Measurements from ENCODE around the gene ALDH18A1.

DNA sequence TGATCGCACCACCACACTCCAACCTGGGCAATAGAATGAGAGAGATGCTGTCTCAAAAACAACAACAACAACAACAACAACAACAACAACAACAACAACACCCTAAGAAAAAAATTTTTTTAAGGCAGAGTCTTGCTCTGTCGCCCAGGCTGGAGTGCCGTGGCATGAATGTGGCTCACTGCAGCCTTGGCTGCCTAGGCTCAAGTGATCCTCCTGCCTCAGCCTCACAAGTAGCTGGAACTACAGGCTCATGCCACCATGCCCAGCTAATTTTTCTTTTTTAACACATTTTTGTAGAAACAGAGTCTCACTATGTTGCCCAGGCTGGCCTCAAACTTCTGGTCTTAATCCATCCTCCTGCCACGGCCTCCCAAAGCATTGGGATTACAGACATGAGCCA, 18.6 kb downstream of the ALDH18A1 start:
- TF ChIP-seq POLR2AphosphoS5 (IDR thresholded peaks at IDR 0.05; ENCODE audit: low read depth, low read length), result no peak
- TF ChIP-seq, protein P1, sequence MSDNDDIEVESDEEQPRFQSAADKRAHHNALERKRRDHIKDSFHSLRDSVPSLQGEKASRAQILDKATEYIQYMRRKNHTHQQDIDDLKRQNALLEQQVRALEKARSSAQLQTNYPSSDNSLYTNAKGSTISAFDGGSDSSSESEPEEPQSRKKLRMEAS (IDR thresholded peaks at IDR 0.05), result no peak
- TF ChIP-seq RFX5 (IDR thresholded peaks at IDR 0.05; ENCODE audit: borderline replicate concordance, low read depth, low read length), result no peak
- no peak for TF ChIP-seq CBX5 (IDR thresholded peaks at IDR 0.05; ENCODE audit: low read depth, low read length)
- TF ChIP-seq NRF1 (IDR thresholded peaks at IDR 0.05; ENCODE audit: low read depth, low read length), result no peak

Measured in H1 (cell line).